HepG2 (cell line): ENCODE results near the gene MAP2K6. TPM values are rescaled to one million over a fixed set of nuclear protein-coding genes. Genes with fewer than 3 reads are reported as not detected.

Experiments
- ATAC-seq: fragments of 200-7000 bp; cut with Tn5 transposase; 3 replicates; pipeline ENCODE4 v1.9.1; 2020; ENCODE audit warnings: mild to moderate bottlenecking, moderate library complexity
- BruUV-seq: library from RNA; stranded (reverse); fragments of 400-500 nt; replicated peaks from 2 replicates; lab custom pipeline; 2021; lab: Mats Ljungman, UMichigan
- CTCF ChIA-PET: fragments of 300-600 bp; formaldehyde crosslinking; extraction: SDS; loops from one replicate; lab custom pipeline; 2021; ENCODE audit warnings: low total read pairs, inconsistent platforms, low intra/inter-chr PET ratio; lab: Yijun Ruan, JAX
- POLR2A ChIA-PET: fragments of 350-600 bp; sonication (Branson Sonifier 250); formaldehyde crosslinking; loops from one replicate; lab custom pipeline; 2020; ENCODE audit warnings: antibody characterized with exemption, inconsistent platforms; lab: Yijun Ruan, JAX
- DNase-seq: peaks from one replicate; pipeline ENCODE4 v3.0.0-alpha.2; 2015; ENCODE audit warnings: low spot score
- FAIRE-seq: peaks from 3 replicates; lab custom pipeline; 2011; peaks lifted over from hg19 to GRCh38; lab: Jason Lieb, UNC
- H2AFZ ChIP-seq: one replicate; pipeline ENCODE4 v1.6.1; 2011; ENCODE audit warnings: low read length, inconsistent platforms
- H3K27ac ChIP-seq: fragments of 300-600 bp; 3 replicates; pipeline ENCODE4 v1.8.0; 2011; ENCODE audit warnings: mixed run types, mild to moderate bottlenecking, mixed read lengths, low read length, inconsistent platforms; ENCODE audit not compliant: insufficient read depth; ENCODE audit errors: extremely low read length
- H3K27me3 ChIP-seq, 2 experiments: fragments of 200-600 bp in 1 of 2; 2 replicates in 1 of 2; 3 replicates in 1 of 2; pipeline versions ENCODE4 v1.6.0 to v1.8.0; 2011; ENCODE audit warnings: low read length in 2 of 2, mild to moderate bottlenecking in 2 of 2, moderate library complexity in 2 of 2, inconsistent platforms in 1 of 2; ENCODE audit not compliant: insufficient read depth in 2 of 2, control insufficient read depth in 1 of 2
- H3K36me3 ChIP-seq, 2 experiments: fragments of 200-600 bp in 1 of 2; replicated peaks in 1 of 2; 2 replicates in 1 of 2; 3 replicates in 1 of 2; pipeline versions ENCODE4 v1.5.1 to v1.8.0; 2011; ENCODE audit warnings: low read length in 2 of 2, inconsistent platforms in 1 of 2; ENCODE audit not compliant: insufficient read depth in 2 of 2, control insufficient read depth in 1 of 2
- H3K4me1 ChIP-seq: 2 replicates; pipeline ENCODE4 v1.5.1; 2012; ENCODE audit warnings: low read length, inconsistent platforms; ENCODE audit not compliant: insufficient read depth
- H3K4me2 ChIP-seq: 2 replicates; pipeline ENCODE4 v1.6.0; 2011; ENCODE audit warnings: low read depth, low read length, inconsistent platforms
- H3K4me3 ChIP-seq, 3 experiments: fragments of 200-600 bp in 1 of 3; sonication (generic), shearing (Covaris generic) in 1 of 3; replicated peaks in 1 of 3; 2 replicates each; pipeline ENCODE4 v1.5.1; 2011 to 2016; ENCODE audit warnings: low read length in 3 of 3, inconsistent platforms in 2 of 3, low read depth in 2 of 3, mild to moderate bottlenecking in 2 of 3, control low read depth in 1 of 3, mixed read lengths in 1 of 3; ENCODE audit not compliant: insufficient read depth in 1 of 3
- H3K79me2 ChIP-seq: one replicate; pipeline ENCODE4 v1.6.1; 2011; ENCODE audit warnings: low read length, inconsistent platforms; ENCODE audit not compliant: insufficient read depth
- H3K9ac ChIP-seq: 2 replicates; pipeline ENCODE4 v1.6.0; 2011; ENCODE audit warnings: mild to moderate bottlenecking, low read depth, low read length, inconsistent platforms; ENCODE audit not compliant: insufficient read depth
- H3K9me3 ChIP-seq: 2 replicates; pipeline ENCODE4 v1.5.1; 2012; ENCODE audit warnings: mild to moderate bottlenecking, low read length
- H4K20me1 ChIP-seq: 2 replicates; pipeline ENCODE4 v1.6.0; 2011; ENCODE audit warnings: inconsistent platforms, mild to moderate bottlenecking, low read length, moderate library complexity; ENCODE audit not compliant: insufficient read depth
- ATF1 ChIP-seq: IDR thresholded peaks from 2 replicates; pipeline ENCODE4 v1.6.1; 2016; ENCODE audit warnings: mild to moderate bottlenecking, control low read depth
- JUND ChIP-seq: sonication (generic); formaldehyde crosslinking; IDR thresholded peaks from 2 replicates; pipeline ENCODE4 v1.8.0; 2022; ENCODE audit warnings: mild to moderate bottlenecking, missing genetic modification reagents
- KAT8 ChIP-seq: IDR thresholded peaks from 2 replicates; pipeline ENCODE4 v1.6.1; 2016; ENCODE audit warnings: missing genetic modification reagents, missing compliant biosample characterization
- LCORL ChIP-seq, 2 experiments: fragments of 450-650 bp in 1 of 2; sonication (generic) in 1 of 2; formaldehyde crosslinking in 1 of 2; IDR thresholded peaks; 2 replicates each; pipeline versions ENCODE4 v1.5.0 to v1.6.1; 2017 to 2020; ENCODE audit warnings: antibody characterized with exemption in 1 of 2, missing genetic modification reagents in 1 of 2
- MEIS2 ChIP-seq: sonication (generic); formaldehyde crosslinking; IDR thresholded peaks from 2 replicates; pipeline ENCODE4 v1.9.0; 2021; ENCODE audit warnings: mild to moderate bottlenecking, missing genetic modification reagents
- NFKB2 ChIP-seq: sonication (generic); formaldehyde crosslinking; IDR thresholded peaks from 2 replicates; pipeline ENCODE4 v1.4.0; 2020; ENCODE audit warnings: missing genetic modification reagents, borderline replicate concordance
- SMC3 ChIP-seq: IDR thresholded peaks from 2 replicates; pipeline ENCODE4 v1.6.1; 2011; ENCODE audit warnings: low read length, improper control_type of control experiment
- SYNCRIP ChIP-seq: fragments of 200-400 bp; formaldehyde crosslinking; IDR thresholded peaks from 2 replicates; pipeline ENCODE4 v1.6.1; 2018; ENCODE audit warnings: mild to moderate bottlenecking, low read depth, low read length; ENCODE audit not compliant: insufficient read depth
- ZFP41 ChIP-seq: sonication (generic); formaldehyde crosslinking; IDR thresholded peaks from 2 replicates; pipeline ENCODE4 v1.4.0; 2020; ENCODE audit warnings: mild to moderate bottlenecking, missing genetic modification reagents, borderline replicate concordance
- ZFYVE20 ChIP-seq: sonication (generic); formaldehyde crosslinking; IDR thresholded peaks from 2 replicates; pipeline ENCODE4 v1.8.0; 2023; ENCODE audit warnings: low read depth, mild to moderate bottlenecking, moderate library complexity, missing genetic modification reagents, borderline replicate concordance
- ZNF296 ChIP-seq: sonication (generic); formaldehyde crosslinking; conservative IDR thresholded peaks from 2 replicates; pipeline ENCODE4 v1.5.0; 2020; ENCODE audit warnings: mild to moderate bottlenecking, missing genetic modification reagents
- ZSCAN21 ChIP-seq: sonication (generic); formaldehyde crosslinking; IDR thresholded peaks from 2 replicates; pipeline ENCODE4 v1.8.0; 2022; ENCODE audit warnings: mild to moderate bottlenecking, missing genetic modification reagents, moderate library complexity, borderline replicate concordance
- WGBS: methylation state at CpG from one replicate; pipeline ENCODE4 v1.1.6; 2017; ENCODE audit warnings: low lambda C conversion rate; 5-methylcytosine and 5-hydroxymethylcytosine counted together
- in situ Hi-C: cut with HindIII; loops from 2 replicates; pipeline ENCODE4 v1.10.0; 2017; ENCODE audit warnings: low pct_unique_long_range_greater_than_20kb; ENCODE audit not compliant: extremely low pct_ligation_motif_present
- intact Hi-C: fragments of 100-400 bp; cut with micrococcal nuclease; formaldehyde crosslinking; loops from one replicate; pipeline ENCODE4 v1.10.0; 2022; ENCODE audit not compliant: unreplicated experiment
- polyA plus RNA-seq, 8 experiments: library from polyadenylated mRNA; depleted of rRNA in 3 of 8; stranded (reverse) in 7 of 8; unstranded in 1 of 8; fragments of >200 nt; fragmentation: Illumina TruSeq in 4 of 8; extraction: Trizol in 4 of 8; gene quantifications; 2 replicates each; pipeline versions ENCODE4 v1.2.1 to v1.2.3, GENCODE V29; 2011 to 2016; ENCODE audit warnings: low read depth in 4 of 8, missing spikeins in 1 of 8, mixed read lengths in 1 of 8; ENCODE audit not compliant: insufficient read depth in 1 of 8
- total RNA-seq, 5 experiments: library from RNA; depleted of rRNA; stranded (reverse); fragments of >200 nt; fragmentation: Illumina TruSeq; extraction: Trizol; gene quantifications; 2 replicates each; pipeline ENCODE4 v1.2.3, GENCODE V29; 2016; ENCODE audit warnings: low read depth in 1 of 5
- TF ChIP-seq, protein P1 (sequence below): sonication (generic); formaldehyde crosslinking; IDR thresholded peaks from 2 replicates; pipeline ENCODE4 v1.4.0; 2020; ENCODE audit warnings: mild to moderate bottlenecking, missing genetic modification reagents
- TF ChIP-seq, protein P2 (sequence below): sonication (generic); formaldehyde crosslinking; IDR thresholded peaks from 2 replicates; pipeline ENCODE4 v1.8.0; 2022; ENCODE audit warnings: missing genetic modification reagents, mild to moderate bottlenecking, borderline replicate concordance
- TF ChIP-seq, protein P3 (sequence below): sonication (generic); formaldehyde crosslinking; IDR thresholded peaks from 2 replicates; pipeline ENCODE4 v1.9.0; 2021; ENCODE audit warnings: missing genetic modification reagents, borderline replicate concordance
- TF ChIP-seq, protein P4 (sequence below): sonication (generic); formaldehyde crosslinking; conservative IDR thresholded peaks from 2 replicates; pipeline ENCODE4 v1.4.0; 2020; ENCODE audit warnings: missing genetic modification reagents
- TF ChIP-seq, protein P5 (sequence below): sonication (generic); formaldehyde crosslinking; IDR thresholded peaks from 2 replicates; pipeline ENCODE4 v1.8.0; 2022; ENCODE audit warnings: mild to moderate bottlenecking, missing genetic modification reagents

MAP2K6 gene
- total and polyA plus RNA-seq, 2 of the 13 experiments (the other 11 are each of a cell fraction or from before 2014, with no cell fraction given), result 5.1 to 33.6 TPM

DNA sequence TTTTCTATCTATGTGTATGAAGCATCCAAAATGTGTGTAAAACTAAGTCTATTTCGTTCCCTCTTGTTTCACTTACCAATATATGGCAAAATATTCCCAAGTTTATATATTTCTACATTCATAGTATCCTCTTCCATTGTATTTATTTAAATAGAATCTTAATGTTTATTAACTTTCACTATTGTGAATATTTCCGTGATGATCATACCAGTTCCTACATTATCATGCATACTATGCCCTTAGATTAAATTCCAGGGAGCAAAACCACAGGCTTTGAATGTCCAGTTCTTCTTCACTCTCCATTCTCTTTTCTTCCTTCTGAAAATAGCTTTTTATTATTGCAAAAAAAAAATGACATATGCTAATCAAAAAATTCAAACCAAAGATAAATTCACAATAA, 4.0 kb downstream of the MAP2K6 start (continued):
- TF ChIP-seq, protein P1, sequence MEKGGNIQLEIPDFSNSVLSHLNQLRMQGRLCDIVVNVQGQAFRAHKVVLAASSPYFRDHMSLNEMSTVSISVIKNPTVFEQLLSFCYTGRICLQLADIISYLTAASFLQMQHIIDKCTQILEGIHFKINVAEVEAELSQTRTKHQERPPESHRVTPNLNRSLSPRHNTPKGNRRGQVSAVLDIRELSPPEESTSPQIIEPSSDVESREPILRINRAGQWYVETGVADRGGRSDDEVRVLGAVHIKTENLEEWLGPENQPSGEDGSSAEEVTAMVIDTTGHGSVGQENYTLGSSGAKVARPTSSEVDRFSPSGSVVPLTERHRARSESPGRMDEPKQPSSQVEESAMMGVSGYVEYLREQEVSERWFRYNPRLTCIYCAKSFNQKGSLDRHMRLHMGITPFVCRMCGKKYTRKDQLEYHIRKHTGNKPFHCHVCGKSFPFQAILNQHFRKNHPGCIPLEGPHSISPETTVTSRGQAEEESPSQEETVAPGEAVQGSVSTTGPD, result no peak
- TF ChIP-seq ATF1, result no peak
- no peak for TF ChIP-seq ZFP41
- TF ChIP-seq, protein P2, sequence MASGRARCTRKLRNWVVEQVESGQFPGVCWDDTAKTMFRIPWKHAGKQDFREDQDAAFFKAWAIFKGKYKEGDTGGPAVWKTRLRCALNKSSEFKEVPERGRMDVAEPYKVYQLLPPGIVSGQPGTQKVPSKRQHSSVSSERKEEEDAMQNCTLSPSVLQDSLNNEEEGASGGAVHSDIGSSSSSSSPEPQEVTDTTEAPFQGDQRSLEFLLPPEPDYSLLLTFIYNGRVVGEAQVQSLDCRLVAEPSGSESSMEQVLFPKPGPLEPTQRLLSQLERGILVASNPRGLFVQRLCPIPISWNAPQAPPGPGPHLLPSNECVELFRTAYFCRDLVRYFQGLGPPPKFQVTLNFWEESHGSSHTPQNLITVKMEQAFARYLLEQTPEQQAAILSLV, result no peak
- no peak for TF ChIP-seq ZFYVE20
- no peak for TF ChIP-seq ZSCAN21 (CRISPR knock-in tag)
- TF ChIP-seq NFKB2 (CRISPR knock-in tag), result no peak
- TF ChIP-seq MEIS2 (CRISPR knock-in tag), result no peak
- TF ChIP-seq, protein P3, sequence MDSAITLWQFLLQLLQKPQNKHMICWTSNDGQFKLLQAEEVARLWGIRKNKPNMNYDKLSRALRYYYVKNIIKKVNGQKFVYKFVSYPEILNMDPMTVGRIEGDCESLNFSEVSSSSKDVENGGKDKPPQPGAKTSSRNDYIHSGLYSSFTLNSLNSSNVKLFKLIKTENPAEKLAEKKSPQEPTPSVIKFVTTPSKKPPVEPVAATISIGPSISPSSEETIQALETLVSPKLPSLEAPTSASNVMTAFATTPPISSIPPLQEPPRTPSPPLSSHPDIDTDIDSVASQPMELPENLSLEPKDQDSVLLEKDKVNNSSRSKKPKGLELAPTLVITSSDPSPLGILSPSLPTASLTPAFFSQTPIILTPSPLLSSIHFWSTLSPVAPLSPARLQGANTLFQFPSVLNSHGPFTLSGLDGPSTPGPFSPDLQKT (CRISPR knock-in tag), result no peak
- TF ChIP-seq, all 625 proteins: peak for 0

DNA sequence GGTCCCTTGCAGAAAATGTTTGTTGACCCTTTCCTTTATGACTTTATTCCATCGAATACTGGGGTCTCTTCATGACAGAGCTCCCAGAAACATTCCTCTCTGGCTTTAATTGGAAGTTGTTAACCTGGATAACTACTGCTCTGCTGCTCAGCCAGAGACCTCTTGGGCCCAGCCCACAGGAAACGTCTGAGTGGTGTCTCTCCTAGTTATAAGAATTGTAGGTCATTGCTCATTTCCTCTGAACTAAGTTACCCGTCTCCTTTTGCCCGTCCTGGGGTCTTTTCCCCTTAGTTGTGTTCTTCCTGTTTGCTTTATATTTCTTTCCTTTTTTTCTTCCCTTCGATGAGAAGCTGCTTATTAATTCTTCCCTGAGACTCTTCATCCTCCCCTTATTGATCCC, 9.0 kb downstream of the MAP2K6 start:
- no peak overlapping the region for H3K4me3 ChIP-seq
- no peak for ATAC-seq
- no peak for TF ChIP-seq SMC3
- TF ChIP-seq SYNCRIP, result no peak
- TF ChIP-seq JUND (CRISPR knock-in tag), result no peak
- TF ChIP-seq LCORL (IDR thresholded peaks at IDR 0.05), result no peak
- no peak for TF ChIP-seq LCORL (CRISPR knock-in tag; IDR thresholded peaks at IDR 0.05)
- TF ChIP-seq ZNF296 (CRISPR knock-in tag), result no peak
- no peak for TF ChIP-seq KAT8 (CRISPR knock-in tag)
- TF ChIP-seq, protein P4, sequence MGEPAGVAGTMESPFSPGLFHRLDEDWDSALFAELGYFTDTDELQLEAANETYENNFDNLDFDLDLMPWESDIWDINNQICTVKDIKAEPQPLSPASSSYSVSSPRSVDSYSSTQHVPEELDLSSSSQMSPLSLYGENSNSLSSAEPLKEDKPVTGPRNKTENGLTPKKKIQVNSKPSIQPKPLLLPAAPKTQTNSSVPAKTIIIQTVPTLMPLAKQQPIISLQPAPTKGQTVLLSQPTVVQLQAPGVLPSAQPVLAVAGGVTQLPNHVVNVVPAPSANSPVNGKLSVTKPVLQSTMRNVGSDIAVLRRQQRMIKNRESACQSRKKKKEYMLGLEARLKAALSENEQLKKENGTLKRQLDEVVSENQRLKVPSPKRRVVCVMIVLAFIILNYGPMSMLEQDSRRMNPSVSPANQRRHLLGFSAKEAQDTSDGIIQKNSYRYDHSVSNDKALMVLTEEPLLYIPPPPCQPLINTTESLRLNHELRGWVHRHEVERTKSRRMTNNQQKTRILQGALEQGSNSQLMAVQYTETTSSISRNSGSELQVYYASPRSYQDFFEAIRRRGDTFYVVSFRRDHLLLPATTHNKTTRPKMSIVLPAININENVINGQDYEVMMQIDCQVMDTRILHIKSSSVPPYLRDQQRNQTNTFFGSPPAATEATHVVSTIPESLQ (CRISPR knock-in tag), result no peak
- TF ChIP-seq, protein P5, sequence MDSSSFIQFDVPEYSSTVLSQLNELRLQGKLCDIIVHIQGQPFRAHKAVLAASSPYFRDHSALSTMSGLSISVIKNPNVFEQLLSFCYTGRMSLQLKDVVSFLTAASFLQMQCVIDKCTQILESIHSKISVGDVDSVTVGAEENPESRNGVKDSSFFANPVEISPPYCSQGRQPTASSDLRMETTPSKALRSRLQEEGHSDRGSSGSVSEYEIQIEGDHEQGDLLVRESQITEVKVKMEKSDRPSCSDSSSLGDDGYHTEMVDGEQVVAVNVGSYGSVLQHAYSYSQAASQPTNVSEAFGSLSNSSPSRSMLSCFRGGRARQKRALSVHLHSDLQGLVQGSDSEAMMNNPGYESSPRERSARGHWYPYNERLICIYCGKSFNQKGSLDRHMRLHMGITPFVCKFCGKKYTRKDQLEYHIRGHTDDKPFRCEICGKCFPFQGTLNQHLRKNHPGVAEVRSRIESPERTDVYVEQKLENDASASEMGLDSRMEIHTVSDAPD (CRISPR knock-in tag), result no peak
- peaks cover 3% of the 10 kb centered on the region for H3K79me2 ChIP-seq
- in situ Hi-C loops (no loop called here), intact Hi-C loops (no loop called here)
- no TSS peak for BruUV-seq
- WGBS, result 80% methylated on average over 5 of the region's 5 CpGs
- no peak overlapping the region for H3K4me2 ChIP-seq
- no peak overlapping the region for H3K27ac ChIP-seq
- H3K27me3 ChIP-seq, result no peaks in the 10 kb centered on the region
- no peak overlapping the region for H2AFZ ChIP-seq
- ChIA-PET CTCF (no interaction called here), POLR2A (no interaction called here)
- no peaks in the 10 kb centered on the region for H3K36me3 ChIP-seq
- no peak for DNase-seq
- H3K9me3 ChIP-seq, result no peaks in the 10 kb centered on the region
- H3K4me1 ChIP-seq, result no peaks in the 10 kb centered on the region
- no peak overlapping the region for H3K9ac ChIP-seq
- no peak for FAIRE-seq
- H4K20me1 ChIP-seq, result no peaks in the 10 kb centered on the region
